GM12873 (cell line): ENCODE data around the gene ATAD3A.
A peak's percentile ranks its signal among the peaks of the same experiment; 100 is the strongest.

Experiments used
- TF ChIP-seq, protein P1 (sequence below): IDR thresholded peaks from 2 replicates; pipeline ENCODE4 v1.5.1; 2012; ENCODE audit warnings: low read depth, mild to moderate bottlenecking, moderate library complexity, low read length, control low read depth; ENCODE audit not compliant: insufficient read depth; ENCODE audit errors: missing control alignments

Gene ATAD3A

DNA sequence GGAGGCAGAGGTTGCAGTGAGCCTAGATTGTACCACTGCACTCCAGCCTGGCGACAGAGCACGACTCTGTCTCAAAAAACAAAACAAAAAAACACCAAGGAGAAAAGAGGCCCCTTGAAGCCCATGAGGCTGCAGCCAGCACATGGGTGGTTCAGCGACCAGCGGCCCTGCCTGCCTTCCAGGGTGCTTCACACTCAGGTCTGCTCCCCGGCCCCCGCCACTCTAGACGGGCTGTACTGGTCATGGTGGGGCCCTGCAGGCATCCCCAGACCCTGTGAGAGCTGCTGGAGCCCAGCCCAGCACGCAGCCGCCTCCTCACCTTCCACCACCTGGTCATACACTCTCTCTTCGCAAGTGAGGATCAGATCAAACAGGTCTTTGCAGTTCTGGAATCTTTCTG is 32.6 kb downstream of the ATAD3A start:
- TF ChIP-seq, protein P1, sequence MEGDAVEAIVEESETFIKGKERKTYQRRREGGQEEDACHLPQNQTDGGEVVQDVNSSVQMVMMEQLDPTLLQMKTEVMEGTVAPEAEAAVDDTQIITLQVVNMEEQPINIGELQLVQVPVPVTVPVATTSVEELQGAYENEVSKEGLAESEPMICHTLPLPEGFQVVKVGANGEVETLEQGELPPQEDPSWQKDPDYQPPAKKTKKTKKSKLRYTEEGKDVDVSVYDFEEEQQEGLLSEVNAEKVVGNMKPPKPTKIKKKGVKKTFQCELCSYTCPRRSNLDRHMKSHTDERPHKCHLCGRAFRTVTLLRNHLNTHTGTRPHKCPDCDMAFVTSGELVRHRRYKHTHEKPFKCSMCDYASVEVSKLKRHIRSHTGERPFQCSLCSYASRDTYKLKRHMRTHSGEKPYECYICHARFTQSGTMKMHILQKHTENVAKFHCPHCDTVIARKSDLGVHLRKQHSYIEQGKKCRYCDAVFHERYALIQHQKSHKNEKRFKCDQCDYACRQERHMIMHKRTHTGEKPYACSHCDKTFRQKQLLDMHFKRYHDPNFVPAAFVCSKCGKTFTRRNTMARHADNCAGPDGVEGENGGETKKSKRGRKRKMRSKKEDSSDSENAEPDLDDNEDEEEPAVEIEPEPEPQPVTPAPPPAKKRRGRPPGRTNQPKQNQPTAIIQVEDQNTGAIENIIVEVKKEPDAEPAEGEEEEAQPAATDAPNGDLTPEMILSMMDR, result no peak

DNA sequence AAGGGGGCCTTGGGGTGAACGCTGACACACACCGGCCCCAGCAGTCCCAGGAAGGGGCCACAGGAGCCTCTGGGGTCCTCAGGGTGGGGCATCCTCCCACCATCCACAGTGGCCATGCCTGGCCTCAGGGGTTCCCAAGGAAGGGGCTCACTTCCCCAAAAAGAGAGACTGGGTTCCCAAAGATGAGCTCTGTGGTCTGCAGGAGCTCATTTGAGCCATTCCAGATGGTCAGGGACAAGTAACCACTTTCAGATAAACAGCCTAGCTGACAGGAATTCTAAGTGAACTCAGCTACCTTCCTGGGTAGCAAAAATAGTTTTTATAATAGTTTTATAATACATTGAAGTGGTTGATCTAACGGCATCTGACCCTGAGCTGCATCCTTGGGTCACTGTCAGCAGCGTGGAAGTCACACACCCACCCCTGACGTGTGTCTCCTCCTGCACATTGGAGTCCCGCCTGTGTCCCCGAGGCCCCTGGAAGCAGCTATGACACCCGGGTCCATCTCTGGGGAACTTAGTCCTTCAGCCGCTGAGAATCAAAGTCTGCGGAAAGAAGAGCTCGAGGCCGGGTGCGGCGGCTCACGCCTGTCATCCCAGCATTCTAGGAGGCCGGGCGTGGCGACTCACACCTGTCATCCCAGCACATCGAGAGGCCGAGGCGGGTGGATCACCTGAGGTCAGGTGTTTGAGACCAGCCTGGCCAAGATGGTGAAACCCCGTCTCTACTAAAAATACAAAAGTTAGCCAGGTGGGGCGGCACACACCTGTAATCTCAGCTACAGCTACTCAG is 34.2 kb downstream of the ATAD3A start:
- TF ChIP-seq, protein P1, result no peak

- TF ChIP-seq, protein P1, result no peak
Observed at GRCh38 chr1:1547011-1547410, 35.0 kb downstream of the ATAD3A start.

GRCh38 chr1:1547476-1547875 is 35.5 kb downstream of the ATAD3A start:
- TF ChIP-seq, protein P1, result no peak

DNA sequence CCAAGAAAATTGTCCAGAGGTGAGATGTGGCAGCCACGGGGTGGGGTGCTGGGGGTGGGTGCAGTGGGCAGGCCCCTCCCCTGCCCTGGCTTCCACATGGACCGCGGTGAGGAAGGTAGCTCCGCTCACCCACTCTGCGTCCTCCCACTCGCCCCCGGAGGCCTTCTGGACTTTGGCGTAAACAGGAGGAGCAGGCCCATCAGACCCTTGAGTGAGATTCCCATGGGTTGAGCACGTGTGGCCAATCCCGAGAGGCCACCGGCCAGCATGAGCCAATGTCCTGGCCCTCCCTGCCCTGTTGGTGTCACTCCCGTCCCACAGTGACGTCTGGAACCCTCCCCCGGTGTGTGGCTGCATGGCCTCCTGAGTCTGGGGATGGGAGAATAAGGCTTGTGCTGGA is 36.6 kb downstream of the ATAD3A start:
- TF ChIP-seq, protein P1, result no peak

- TF ChIP-seq, protein P1, result no peak
Observed at GRCh38 chr1:1550087-1550486, 38.1 kb downstream of the ATAD3A start.

DNA sequence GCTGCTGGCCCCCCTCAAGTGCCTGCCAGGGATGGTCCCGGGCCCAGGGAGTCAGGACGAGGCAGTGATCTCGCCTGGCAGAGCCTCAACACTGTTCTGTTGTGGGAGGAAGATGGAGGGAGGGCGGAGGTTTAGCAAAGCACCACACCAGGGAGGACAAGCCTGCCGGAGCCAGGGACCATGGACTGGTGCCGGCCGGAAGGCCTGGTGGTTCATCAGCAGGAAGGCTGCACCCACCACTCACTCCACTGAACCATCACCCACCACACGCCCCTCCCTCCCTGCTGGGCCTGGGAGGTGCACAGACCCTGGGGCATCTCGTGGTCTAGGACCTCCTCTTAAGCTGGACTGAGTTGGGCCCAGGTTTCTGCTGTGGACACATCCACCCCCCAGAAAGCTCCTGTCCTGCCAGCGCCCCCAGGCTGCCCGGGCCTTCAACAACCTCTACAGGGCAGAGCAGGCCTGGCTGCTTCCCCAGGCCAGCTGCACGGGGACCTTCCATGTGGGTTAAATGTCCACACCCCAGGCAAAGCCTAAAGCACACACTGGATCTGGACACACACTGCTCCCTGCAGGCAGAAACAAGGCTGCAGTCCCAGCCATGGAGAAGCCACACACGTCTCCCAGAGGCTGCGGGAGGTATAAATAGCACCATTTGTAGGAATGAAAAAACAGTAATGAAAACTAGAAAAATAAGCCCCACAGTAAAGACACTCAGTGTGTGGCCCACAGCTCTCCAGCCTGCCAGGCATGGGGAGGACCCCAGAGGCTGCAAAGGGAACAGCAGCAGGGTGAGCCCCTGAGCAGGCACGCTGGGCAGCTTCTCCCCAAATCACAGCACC is 38.9 kb downstream of the ATAD3A start:
- TF ChIP-seq, protein P1, result peak; percentile 40
